GM12878 (cell line): ENCODE results near the gene EPB41L4A. TPM values are rescaled to one million over a fixed set of nuclear protein-coding genes. Genes with fewer than 3 reads are reported as not detected.
A peak's percentile ranks its signal among the peaks of the same experiment; 100 is the strongest.

Experiments used
- BCL3 ChIP-seq: IDR thresholded peaks from 2 replicates; pipeline ENCODE4 v1.6.1; 2011; ENCODE audit warnings: borderline replicate concordance, low read depth, mild to moderate bottlenecking, moderate library complexity, low read length; ENCODE audit not compliant: insufficient read depth, poor library complexity, severe bottlenecking
- DPF2 ChIP-seq: fragments of 450-650 bp; IDR thresholded peaks from 2 replicates; pipeline ENCODE4 v1.6.1; 2017; ENCODE audit warnings: mild to moderate bottlenecking
- HDAC2 ChIP-seq: fragments of 200-600 bp; sonication (generic); IDR thresholded peaks from 2 replicates; pipeline ENCODE4 v1.6.1; 2017
- MEF2B ChIP-seq: fragments of 450-650 bp; IDR thresholded peaks from 2 replicates; pipeline ENCODE4 v1.6.1; 2018; ENCODE audit warnings: mild to moderate bottlenecking, moderate library complexity; ENCODE audit not compliant: partially characterized antibody, poor library complexity, severe bottlenecking
- MTA2 ChIP-seq: fragments of 450-650 bp; IDR thresholded peaks from 2 replicates; pipeline ENCODE4 v1.6.1; 2016; ENCODE audit warnings: low read depth, mild to moderate bottlenecking, moderate library complexity
- NFIC ChIP-seq: IDR thresholded peaks from 2 replicates; pipeline ENCODE4 v1.6.1; 2012; ENCODE audit warnings: low read depth, mild to moderate bottlenecking, inconsistent platforms, low read length, moderate library complexity
- RELB ChIP-seq: fragments of 450-650 bp; IDR thresholded peaks from 2 replicates; pipeline ENCODE4 v1.6.1; 2017; ENCODE audit warnings: low read depth, mild to moderate bottlenecking, moderate library complexity
- ZBTB4 ChIP-seq: fragments of 450-650 bp; formaldehyde crosslinking; IDR thresholded peaks from 2 replicates; pipeline ENCODE4 v1.4.0; 2022; ENCODE audit warnings: mild to moderate bottlenecking, moderate library complexity
- ZNF592 ChIP-seq: fragments of 450-650 bp; IDR thresholded peaks from 2 replicates; pipeline ENCODE4 v1.6.1; 2017; ENCODE audit warnings: mild to moderate bottlenecking, moderate library complexity
- polyA plus RNA-seq, 11 experiments: library from polyadenylated mRNA; depleted of rRNA in 4 of 11; unstranded in 6 of 11; stranded (reverse) in 5 of 11; fragments of >200 nt; fragmentation: Nextera tagmentation in 4 of 11; fragmentation: Illumina TruSeq in 1 of 11; extraction: Ambion mirVana in 4 of 11; extraction: Trizol in 1 of 11; gene quantifications; 1 replicate in 1 of 11; 2 replicates in 10 of 11; pipeline versions ENCODE4 v1.2.1 to v1.2.3, GENCODE V29; 2011 to 2016; ENCODE audit warnings: inconsistent platforms in 2 of 11, missing spikeins in 2 of 11, low read depth in 1 of 11
- total RNA-seq, 4 experiments: library from RNA; depleted of rRNA in 3 of 4; stranded (reverse); fragments of >200 nt in 3 of 4; fragmentation: Illumina TruSeq in 1 of 4; extraction: Trizol in 1 of 4; gene quantifications; 2 replicates each; pipeline versions ENCODE4 v1.2.1 to v1.2.3, GENCODE V29; 2013 to 2021

The EPB41L4A gene
- total and polyA plus RNA-seq, 10 of the 15 experiments (the other 5 are each of a cell fraction or from before 2014, with no cell fraction given) = 0.10 to 0.67 (median 0.30) TPM

- TF ChIP-seq ZBTB4 (no peak), MEF2B (peak; percentile 64), BCL3 (peak; percentile 39), MTA2 (peak; percentile 75; the same call in 1 of the 2 replicates), DPF2 (peak; percentile 46; the same call in 1 of the 2 replicates), HDAC2 (no peak), ZNF592 (no peak), RELB (peak; percentile 67; the same call in 1 of the 2 replicates), NFIC (peak; percentile 73)
Observed at GRCh38 chr5:112116371-112116770, 302.7 kb downstream of the EPB41L4A start (continued).
